ENCODE measurements around the gene VSIR.
A peak's percentile ranks its signal among the peaks of the same experiment; 100 is the strongest.

The VSIR gene

GRCh38 chr10:71769279-71769823 lies 4.0 kb downstream of the VSIR start:
- no peak overlapping the region for H3K4me3 ChIP-seq (ENCODE audit: low read length)
- DNase-seq (ENCODE audit: low read depth) = no peak
- TF ChIP-seq CTCF (conservative IDR thresholded peaks at IDR 0.05; ENCODE audit: low read depth, low read length) = no peak

GRCh38 chr10:71767420-71768035 lies 5.8 kb downstream of the VSIR start:
- no peak for TF ChIP-seq CTCF (conservative IDR thresholded peaks at IDR 0.05; ENCODE audit: low read depth, low read length)
- DNase-seq (ENCODE audit: low read depth) = no peak
- H3K4me3 ChIP-seq (ENCODE audit: low read length) = no peak overlapping the region

GRCh38 chr10:71766717-71767419 lies 6.5 kb downstream of the VSIR start:
- peak; percentile 87 for DNase-seq (ENCODE audit: low read depth)
- H3K4me3 ChIP-seq (ENCODE audit: low read length) = no peak overlapping the region
- no peak for TF ChIP-seq CTCF (conservative IDR thresholded peaks at IDR 0.05; ENCODE audit: low read depth, low read length)

GRCh38 chr10:71765906-71766716 lies 7.2 kb downstream of the VSIR start:
- no peak for DNase-seq (ENCODE audit: low read depth)
- no peak for TF ChIP-seq CTCF (conservative IDR thresholded peaks at IDR 0.05; ENCODE audit: low read depth, low read length)
- H3K4me3 ChIP-seq (ENCODE audit: low read length) = no peak overlapping the region

- no peak for DNase-seq (ENCODE audit: low read depth)
- peak; percentile 9 for TF ChIP-seq CTCF (conservative IDR thresholded peaks at IDR 0.05; ENCODE audit: low read depth, low read length)
- no peak overlapping the region for H3K4me3 ChIP-seq (ENCODE audit: low read length)
These were observed 8.0 kb downstream of the VSIR start for GRCh38 chr10:71765176-71765904.

GRCh38 chr10:71763352-71764127 lies 9.8 kb downstream of the VSIR start:
- no peak for DNase-seq (ENCODE audit: low read depth)
- H3K4me3 ChIP-seq (ENCODE audit: low read length) = no peak overlapping the region
- no peak for TF ChIP-seq CTCF (conservative IDR thresholded peaks at IDR 0.05; ENCODE audit: low read depth, low read length)
